K562 (cell line): ENCODE results near the gene TGOLN2. TPM values are rescaled to one million over a fixed set of nuclear protein-coding genes. Genes with fewer than 3 reads are reported as not detected.

Experiments used
- BRF2 ChIP-seq: IDR thresholded peaks from 3 replicates; pipeline ENCODE4 v1.6.1; 2011; ENCODE audit warnings: borderline replicate concordance, mild to moderate bottlenecking; ENCODE audit not compliant: insufficient read length, insufficient read depth
- CSDE1 ChIP-seq, 2 experiments: fragments of 450-650 bp; IDR thresholded peaks; 2 replicates each; pipeline ENCODE4 v1.6.1; 2016; ENCODE audit warnings: mild to moderate bottlenecking in 1 of 2
- CUX1 ChIP-seq: fragments of 200-800 bp; sonication (Bioruptor generic); IDR thresholded peaks from 2 replicates; pipeline ENCODE4 v1.6.1; 2016; ENCODE audit warnings: missing genetic modification characterization, missing compliant biosample characterization
- ETV5 ChIP-seq: sonication (generic); formaldehyde crosslinking; IDR thresholded peaks from 2 replicates; pipeline ENCODE4 v1.4.0; 2020; ENCODE audit warnings: low read depth, mild to moderate bottlenecking, missing genetic modification reagents
- HDAC2 ChIP-seq: fragments of 450-650 bp; IDR thresholded peaks from 2 replicates; pipeline ENCODE4 v1.6.1; 2016; ENCODE audit warnings: mild to moderate bottlenecking
- HNRNPH1 ChIP-seq: fragments of 200-400 bp; formaldehyde crosslinking; optimal IDR thresholded peaks from 2 replicates; pipeline ENCODE3; 2017; ENCODE audit warnings: low read depth, mild to moderate bottlenecking, low read length, moderate library complexity
- IRF1 ChIP-seq: sonication (generic); formaldehyde crosslinking; IDR thresholded peaks from 2 replicates; pipeline ENCODE4 v1.8.0; 2022; ENCODE audit warnings: missing genetic modification reagents, mild to moderate bottlenecking, borderline replicate concordance
- JUN ChIP-seq, 2 experiments: sonication (generic) in 1 of 2; formaldehyde crosslinking in 1 of 2; IDR thresholded peaks; 2 replicates each; pipeline versions ENCODE4 v1.6.1 to v1.8.0; 2012 to 2022; ENCODE audit warnings: borderline replicate concordance in 2 of 2, mild to moderate bottlenecking in 2 of 2, improper control_type of control experiment in 1 of 2, low read depth in 1 of 2, low read length in 1 of 2, missing genetic modification reagents in 1 of 2
- KAT7 ChIP-seq: sonication (generic); formaldehyde crosslinking; IDR thresholded peaks from 2 replicates; pipeline ENCODE4 v1.8.0; 2022; ENCODE audit warnings: missing genetic modification reagents, mild to moderate bottlenecking, borderline replicate concordance
- L3MBTL2 ChIP-seq: fragments of 450-650 bp; IDR thresholded peaks from 2 replicates; pipeline ENCODE4 v1.6.1; 2016; ENCODE audit warnings: mild to moderate bottlenecking, moderate library complexity
- MEIS2 ChIP-seq: fragments of 450-650 bp; IDR thresholded peaks from 2 replicates; pipeline ENCODE4 v1.6.1; 2014; ENCODE audit warnings: mild to moderate bottlenecking; ENCODE audit not compliant: partially characterized antibody
- MYNN ChIP-seq, 2 experiments: sonication (generic); formaldehyde crosslinking in 1 of 2; IDR thresholded peaks; 2 replicates each; pipeline versions ENCODE4 v1.5.0 to v1.6.1; 2016 to 2020; ENCODE audit warnings: antibody characterized with exemption in 1 of 2, missing genetic modification reagents in 1 of 2
- NFYB ChIP-seq: IDR thresholded peaks from 2 replicates; pipeline ENCODE4 v1.6.1; 2011; ENCODE audit warnings: mild to moderate bottlenecking, moderate library complexity; ENCODE audit not compliant: insufficient read length; ENCODE audit errors: extremely low read depth
- NR2F6 ChIP-seq: fragments of 450-650 bp; formaldehyde crosslinking; IDR thresholded peaks from 2 replicates; pipeline ENCODE4 v1.4.0; 2020; ENCODE audit warnings: mild to moderate bottlenecking
- POLR3A ChIP-seq: IDR thresholded peaks from 2 replicates; pipeline ENCODE4 v1.6.1; 2011; ENCODE audit warnings: borderline replicate concordance, mild to moderate bottlenecking, moderate library complexity; ENCODE audit not compliant: insufficient read length, insufficient read depth; ENCODE audit errors: extremely low read depth
- ZNF239 ChIP-seq: fragments of 250-450 bp; sonication (Bioruptor Pico); IDR thresholded peaks from 2 replicates; pipeline ENCODE4 v1.4.0; 2020; ENCODE audit warnings: mild to moderate bottlenecking
- ZNF740 ChIP-seq, 3 experiments: fragments of 200-800 bp in 1 of 3; sonication (Bioruptor generic) in 1 of 3; sonication (generic) in 1 of 3; formaldehyde crosslinking in 1 of 3; IDR thresholded peaks; 2 replicates each; pipeline versions ENCODE4 v1.6.1 to v1.8.0; 2016 to 2022; ENCODE audit warnings: mild to moderate bottlenecking in 2 of 3, missing compliant biosample characterization in 2 of 3, missing genetic modification characterization in 2 of 3, missing genetic modification reagents in 1 of 3
- polyA plus RNA-seq, 8 experiments: library from polyadenylated mRNA; depleted of rRNA in 4 of 8; stranded (reverse) in 5 of 8; unstranded in 3 of 8; fragments of >200 nt; fragmentation: Nextera tagmentation in 2 of 8; fragmentation: Illumina TruSeq in 1 of 8; extraction: Ambion mirVana in 2 of 8; extraction: Trizol in 1 of 8; gene quantifications; 2 replicates each; pipeline versions ENCODE4 v1.2.1 to v1.2.3, GENCODE V29; 2011 to 2014; ENCODE audit warnings: inconsistent platforms in 1 of 8, missing spikeins in 1 of 8
- total RNA-seq, 7 experiments: library from RNA; depleted of rRNA in 6 of 7; stranded (reverse); fragments of >200 nt in 6 of 7; fragmentation: Illumina TruSeq in 2 of 7; extraction: Trizol in 2 of 7; gene quantifications; 2 replicates each; pipeline versions ENCODE4 v1.2.1 to v1.2.3, GENCODE V29; 2011 to 2021; ENCODE audit warnings: low replicate concordance in 1 of 7

TGOLN2 gene
- total and polyA plus RNA-seq, 9 of the 15 experiments (the other 6 are each of a cell fraction or from before 2014, with no cell fraction given) = 13.0 to 66.5 (median 35.9) TPM

- TF ChIP-seq BRF2 (no peak), POLR3A (no peak), NFYB (peak; percentile 69), NR2F6 (no peak), ZNF740 (CRISPR knock-in tag; IDR thresholded peaks at IDR 0.05) (no peak), ZNF740 (tag; IDR thresholded peaks at IDR 0.05) (no peak), KAT7 (CRISPR knock-in tag) (peak; percentile 81; the same call in 1 of the 2 replicates), JUN (IDR thresholded peaks at IDR 0.05; ENCODE audit: borderline replicate concordance, low read depth, low read length) (0 out of 2 replicates have a peak, but pooled peaks have one; percentile 41), JUN (CRISPR knock-in tag; IDR thresholded peaks at IDR 0.05; ENCODE audit: borderline replicate concordance) (no peak), CUX1 (CRISPR knock-in tag) (no peak), HNRNPH1 (no peak), L3MBTL2 (0 out of 2 replicates have a peak, but pooled peaks have one; percentile 42), CSDE1 (IDR thresholded peaks at IDR 0.05) (no peak), ZNF239 (no peak), MEIS2 (peak; percentile 45), IRF1 (no peak), ETV5 (CRISPR knock-in tag) (peak; percentile 66), HDAC2 (0 out of 2 replicates have a peak, but pooled peaks have one; percentile 21), MYNN (IDR thresholded peaks at IDR 0.05) (peak; percentile 47), MYNN (CRISPR knock-in tag; IDR thresholded peaks at IDR 0.05) (no peak)
These were observed 26.7 kb upstream of the TGOLN2 start, which contains the start of the genes ELMOD3 and RETSAT (continued) for GRCh38 chr2:85354286-85355072.
